NCI-H345 treated with DMSO at 0.1 percent for 48 hours (cell line): ENCODE measurements around the gene PHLDA3.

ENCODE experiments used
- DNase-seq: peaks from one replicate; lab custom pipeline; 2025; ENCODE audit not compliant: unreplicated experiment; lab: John Stamatoyannopoulos, UW

Gene PHLDA3

GRCh38 chr1:201468844-201469644, at the start of gene PHLDA3:
PHLDA3 (minus strand) TSS chr1:201469188; CDS start chr1:201468786, 402 bp downstream.
- peak; percentile 72 for DNase-seq

- DNase-seq, result no peak
Observed at GRCh38 chr1:201518071-201518470, 49.1 kb upstream of the PHLDA3 start.

- DNase-seq, result no peak
Observed at GRCh38 chr1:201517631-201518030, 48.6 kb upstream of the PHLDA3 start.

DNA sequence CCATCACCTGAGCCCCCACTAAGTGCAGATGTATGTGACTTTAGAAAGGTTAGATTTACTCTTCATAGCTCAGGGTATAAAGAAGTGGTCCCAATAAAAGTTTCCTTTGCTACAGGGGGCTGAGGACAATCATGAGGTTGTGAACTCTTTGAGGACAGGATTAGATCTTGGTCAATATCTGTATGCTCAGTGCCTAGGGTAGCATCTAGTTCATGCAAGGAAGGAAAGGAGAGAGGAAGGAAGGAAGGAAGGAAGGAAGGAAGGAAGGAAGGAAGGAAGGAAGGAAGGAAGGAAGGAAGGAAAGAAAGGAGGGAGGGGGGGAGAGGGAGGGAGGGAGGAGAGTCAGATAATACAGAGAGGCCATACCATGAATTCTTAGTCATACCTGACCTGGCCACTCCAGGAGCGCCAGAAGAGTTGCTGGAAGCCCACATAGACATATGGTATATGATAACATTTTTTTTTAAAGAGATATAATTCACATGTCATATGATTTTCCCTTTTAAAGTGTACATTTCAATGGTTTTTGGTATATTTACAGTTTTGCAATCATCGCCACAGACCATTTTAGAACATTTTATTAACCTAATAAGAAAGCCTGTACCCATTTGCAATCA, 47.6 kb upstream of the PHLDA3 start:
- DNase-seq, result no peak

DNA sequence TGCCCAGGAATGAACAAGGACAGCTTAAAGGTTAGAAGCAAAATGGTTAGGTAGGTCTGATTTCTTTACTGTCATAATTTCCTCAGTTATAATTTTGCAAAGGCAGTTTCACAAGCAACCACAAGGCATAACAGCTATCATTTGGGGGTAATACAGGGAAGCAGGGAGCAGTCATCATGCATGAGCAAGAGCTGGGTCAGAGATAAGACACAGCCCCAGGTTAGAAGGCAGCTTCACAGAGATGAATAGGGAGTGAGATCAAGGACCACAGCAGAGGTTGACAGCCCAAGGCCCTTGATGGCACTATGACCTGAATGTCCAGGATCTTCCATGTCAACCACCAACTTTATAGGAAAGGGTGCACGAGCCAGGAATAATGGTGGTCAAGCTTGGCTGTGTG, 46.9 kb upstream of the PHLDA3 start:
- no peak for DNase-seq

GRCh38 chr1:201515062-201515750, 46.2 kb upstream of the PHLDA3 start:
- no peak for DNase-seq

DNA sequence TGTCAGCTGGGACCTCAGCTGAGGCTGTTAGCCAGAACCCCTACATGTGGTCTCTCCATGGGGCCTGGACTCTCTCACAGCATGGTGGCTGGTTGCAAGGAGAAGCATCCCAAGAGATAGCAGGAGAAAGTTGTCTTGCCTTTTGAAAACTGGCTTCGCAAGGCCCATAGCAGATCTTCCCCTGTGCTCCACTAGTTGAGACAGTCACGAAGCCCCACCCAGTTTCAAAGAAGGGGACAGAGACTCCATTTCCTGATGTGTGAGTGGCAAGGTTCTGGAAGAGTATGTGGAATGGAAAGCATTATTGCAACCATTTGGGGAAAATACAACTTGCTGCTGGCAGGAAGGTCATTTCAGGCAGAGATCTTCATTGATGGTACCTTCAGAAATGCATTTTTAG, 45.5 kb upstream of the PHLDA3 start:
- no peak for DNase-seq

- no peak for DNase-seq
Observed at GRCh38 chr1:201513498-201514243, 44.7 kb upstream of the PHLDA3 start.

DNA sequence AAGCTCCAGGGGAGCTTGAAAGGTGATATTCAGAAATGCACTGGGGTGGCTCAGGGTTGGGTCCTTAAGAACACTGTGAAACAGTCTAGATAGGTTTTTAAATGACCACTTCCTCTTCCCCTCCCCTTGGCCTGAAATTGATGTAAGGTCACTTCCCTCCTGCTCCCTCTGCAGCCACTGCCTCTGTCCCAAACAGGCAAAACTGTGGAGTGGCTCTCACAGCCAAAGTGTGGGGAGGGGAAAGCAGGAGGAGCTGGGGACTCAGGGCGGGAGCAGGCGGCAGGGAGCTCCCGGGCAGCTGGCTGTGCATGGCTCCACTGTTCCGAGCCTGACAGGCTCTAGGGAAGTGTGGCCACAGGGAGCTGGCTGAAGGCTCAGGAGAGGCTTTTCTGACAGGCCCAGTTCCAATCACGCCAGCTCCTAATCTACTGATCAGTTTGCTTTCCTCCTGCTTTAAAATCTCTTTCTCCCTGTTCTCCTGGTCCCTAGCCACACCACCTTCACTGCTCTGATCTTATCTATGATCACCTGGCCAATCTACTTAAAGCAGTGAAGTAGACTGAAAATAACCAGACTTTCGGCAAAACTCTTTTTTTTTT, 43.1 kb upstream of the PHLDA3 start:
- no peak for DNase-seq

DNA sequence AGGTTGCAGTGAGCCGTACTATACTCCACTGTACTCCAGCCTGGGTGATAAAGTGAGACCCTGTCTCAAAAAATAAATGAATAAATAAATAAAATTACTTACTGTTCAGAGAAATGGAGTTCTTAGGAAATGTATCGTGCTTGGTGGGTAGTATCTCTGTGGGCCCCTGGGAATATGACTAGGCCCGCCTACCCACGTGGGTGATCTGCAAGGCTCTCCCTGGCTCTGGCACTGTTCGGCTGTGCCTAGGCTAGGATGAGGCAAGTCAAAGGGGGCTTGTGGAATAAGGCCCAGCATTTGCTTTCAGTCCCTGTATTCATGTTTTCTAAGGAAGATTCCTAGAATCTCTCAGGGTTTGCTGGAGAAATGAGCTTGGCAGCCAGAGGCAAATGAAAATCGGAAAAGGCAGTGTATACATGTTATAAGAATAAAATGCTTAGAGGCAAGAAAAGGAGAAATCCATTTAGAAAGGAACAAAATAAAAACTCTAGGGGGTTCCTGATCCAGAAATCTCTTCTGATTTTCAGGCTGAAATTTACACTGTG, 42.5 kb upstream of the PHLDA3 start:
- DNase-seq, result no peak

DNA sequence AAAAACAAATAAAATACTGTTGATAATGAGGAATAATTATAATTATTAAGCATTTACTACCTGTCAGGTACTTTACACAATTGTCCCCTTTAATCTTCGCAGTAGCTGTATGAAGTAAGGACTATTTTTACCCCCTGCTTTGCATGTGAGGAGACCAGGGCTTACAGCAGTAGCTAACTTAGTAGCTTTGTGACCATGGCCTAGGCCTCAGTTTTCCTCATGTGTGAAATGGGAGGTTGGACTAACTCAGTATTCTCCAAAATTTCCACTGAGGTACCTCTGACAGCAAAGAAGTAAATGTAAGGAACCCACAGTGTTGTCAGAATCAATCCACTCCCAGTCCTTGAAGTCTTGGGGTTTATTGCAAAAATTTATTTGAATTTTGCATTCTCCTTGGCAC, 41.7 kb upstream of the PHLDA3 start:
- no peak for DNase-seq

GRCh38 chr1:201509601-201510374, 40.8 kb upstream of the PHLDA3 start:
- DNase-seq, result no peak

GRCh38 chr1:201508809-201509208, 39.8 kb upstream of the PHLDA3 start:
- DNase-seq, result no peak

GRCh38 chr1:201507360-201507675, 38.3 kb upstream of the PHLDA3 start:
- no peak for DNase-seq

DNA sequence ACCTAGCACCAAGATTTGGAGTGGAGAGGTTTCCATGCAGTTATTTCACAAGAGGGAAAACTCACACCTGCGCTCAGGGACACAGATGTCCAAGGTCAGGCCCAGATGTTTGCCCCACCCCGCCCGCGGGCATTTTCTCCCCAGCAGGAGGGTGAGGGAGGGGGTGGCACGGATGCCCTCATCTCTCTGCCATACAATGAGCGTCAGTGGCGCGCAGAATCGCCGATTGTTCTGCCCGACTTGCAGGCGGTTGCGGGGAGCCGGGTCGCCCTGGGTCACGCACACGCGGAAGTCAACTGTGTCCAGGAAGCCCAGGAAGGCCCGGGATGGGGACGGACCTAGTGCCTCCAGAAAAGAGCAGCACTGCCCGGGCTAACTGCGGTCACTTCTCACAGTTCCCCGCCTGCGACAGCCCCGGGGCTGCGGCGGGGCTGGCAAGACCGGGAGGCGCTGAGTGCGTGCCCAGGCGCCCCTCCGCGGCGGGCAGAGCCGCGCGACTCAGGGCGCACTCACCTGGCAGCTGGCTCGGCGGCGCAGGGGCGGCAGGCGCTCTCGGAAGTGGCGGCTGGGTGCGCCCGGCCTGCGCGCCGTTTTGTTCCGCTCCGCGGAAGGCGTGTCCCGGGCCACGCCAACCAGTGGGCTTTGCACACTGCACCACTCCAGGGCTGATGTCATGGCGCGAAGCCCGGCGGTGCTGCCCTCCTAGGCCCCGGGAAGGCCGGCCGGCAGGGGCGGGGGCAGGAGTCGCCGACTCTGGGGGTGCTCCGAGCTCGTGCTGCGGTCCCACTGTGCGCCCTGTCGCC, 37.8 kb upstream of the PHLDA3 start, which contains the start of gene CSRP1:
TSS of gene CSRP1 (minus strand) at position 567 of the 803 bp plus-strand sequence. CDS start 10,820 bp downstream, outside the sequence.
- peak; percentile 41 for DNase-seq

GRCh38 chr1:201506092-201506491, 37.1 kb upstream of the PHLDA3 start:
- peak; percentile 38 for DNase-seq

GRCh38 chr1:201505503-201505890, 36.5 kb upstream of the PHLDA3 start:
- DNase-seq, result peak; percentile 77

- peak; percentile 77 for DNase-seq
Observed at GRCh38 chr1:201504799-201505502, 36.0 kb upstream of the PHLDA3 start.
